Measurements from ENCODE around the gene NLRP7. TPM values are rescaled to one million over a fixed set of nuclear protein-coding genes. Genes with fewer than 3 reads are reported as not detected.
A peak's percentile ranks its signal among the peaks of the same experiment; 100 is the strongest.

The NLRP7 gene
- total and polyA plus RNA-seq, 2 donors (not counting 1 experiment from before 2014, with no cell fraction given) = 0.07 to 0.13 TPM

DNA sequence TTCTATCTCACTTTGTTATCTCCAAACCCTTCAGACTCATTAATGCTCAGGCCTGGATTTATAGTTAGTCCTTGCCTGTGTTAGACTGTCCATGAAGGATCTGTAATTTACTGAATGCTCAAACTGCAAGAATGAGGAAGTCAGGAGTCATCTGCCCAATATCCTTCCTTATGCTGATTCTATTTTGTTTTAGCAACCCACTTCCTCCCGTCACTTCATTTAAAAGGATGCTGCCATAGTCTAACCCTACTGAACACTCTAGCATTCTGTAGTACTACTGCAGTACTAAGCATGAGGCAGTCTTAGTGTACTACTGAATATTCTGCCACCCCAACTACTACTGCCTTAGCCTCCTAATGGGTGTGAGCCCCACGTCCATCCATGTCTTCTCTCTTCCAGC lies 71.8 kb downstream of the NLRP7 start:
- Histone ChIP-seq H3K36me3 (replicated peaks in 1 of 2; ENCODE audit: control extremely low read depth in 1 of 2, control insufficient read depth in 1 of 2, extremely low read depth in 1 of 2, insufficient read depth in 2 of 2, low read length in 1 of 2) (no peaks in the 10 kb centered on the region), H3K4me1 (ENCODE audit: control insufficient read depth in 2 of 2, insufficient read depth in 2 of 2, low read length in 2 of 2) (peaks cover 0 to 5% of the 10 kb centered on the region in 2 donors), H3K9me3 (ENCODE audit: control extremely low read depth in 1 of 3, control insufficient read depth in 2 of 3, insufficient read depth in 1 of 3, low read length in 2 of 3) (no peaks in the 10 kb centered on the region), H3K4me2 (replicated peaks; ENCODE audit: low read depth, low read length, poor library complexity, severe bottlenecking) (no peak overlapping the region), H3K27me3 (replicated peaks in 1 of 4; ENCODE audit: control extremely low read depth in 1 of 4, control insufficient read depth in 3 of 4, insufficient read depth in 4 of 4, low read length in 3 of 4) (peaks cover 0 to 3% (median 2%) of the 10 kb centered on the region in 4 experiments), H3K9ac (ENCODE audit: low read length) (no peak overlapping the region), H3K4me3 (ENCODE audit: control extremely low read depth in 1 of 5, extremely low read depth in 1 of 5, insufficient read depth in 1 of 5, low read depth in 2 of 5, low read length in 4 of 5) (peak overlapping the region in 1 of 5 experiments; percentile 84), H4K20me1 (ENCODE audit: control insufficient read depth, insufficient read depth, low read length, poor library complexity, severe bottlenecking) (no peaks in the 10 kb centered on the region), H3K79me2 (ENCODE audit: control insufficient read depth, insufficient read depth, low read length) (no peaks in the 10 kb centered on the region), H3K27ac (ENCODE audit: low read length in 2 of 2) (no peak overlapping the region), H2AFZ (ENCODE audit: insufficient read depth, low read depth, low read length, poor library complexity, severe bottlenecking) (no peak overlapping the region)
- Mint-ChIP-seq H3K4me1 (peaks cover 8% of the 10 kb centered on the region), H3K4me3 (no peak overlapping the region), H3K9me3 (ENCODE audit: insufficient read depth) (peaks cover 7% of the 10 kb centered on the region), H3K27ac (no peak overlapping the region), H3K27me3 (peaks cover 26% of the 10 kb centered on the region)
- intact Hi-C loops (cut with micrococcal nuclease) = no loop called here
- DNase-seq (no peak), ATAC-seq (ENCODE audit: low read depth) (no peak)
- POLR2A ChIA-PET = no interaction called here
- TF ChIP-seq EZH2 (IDR thresholded peaks at IDR 0.05; ENCODE audit: borderline replicate concordance, insufficient read depth, low read depth, low read length, poor library complexity, severe bottlenecking) = no peak
- TF ChIP-seq, protein P1, sequence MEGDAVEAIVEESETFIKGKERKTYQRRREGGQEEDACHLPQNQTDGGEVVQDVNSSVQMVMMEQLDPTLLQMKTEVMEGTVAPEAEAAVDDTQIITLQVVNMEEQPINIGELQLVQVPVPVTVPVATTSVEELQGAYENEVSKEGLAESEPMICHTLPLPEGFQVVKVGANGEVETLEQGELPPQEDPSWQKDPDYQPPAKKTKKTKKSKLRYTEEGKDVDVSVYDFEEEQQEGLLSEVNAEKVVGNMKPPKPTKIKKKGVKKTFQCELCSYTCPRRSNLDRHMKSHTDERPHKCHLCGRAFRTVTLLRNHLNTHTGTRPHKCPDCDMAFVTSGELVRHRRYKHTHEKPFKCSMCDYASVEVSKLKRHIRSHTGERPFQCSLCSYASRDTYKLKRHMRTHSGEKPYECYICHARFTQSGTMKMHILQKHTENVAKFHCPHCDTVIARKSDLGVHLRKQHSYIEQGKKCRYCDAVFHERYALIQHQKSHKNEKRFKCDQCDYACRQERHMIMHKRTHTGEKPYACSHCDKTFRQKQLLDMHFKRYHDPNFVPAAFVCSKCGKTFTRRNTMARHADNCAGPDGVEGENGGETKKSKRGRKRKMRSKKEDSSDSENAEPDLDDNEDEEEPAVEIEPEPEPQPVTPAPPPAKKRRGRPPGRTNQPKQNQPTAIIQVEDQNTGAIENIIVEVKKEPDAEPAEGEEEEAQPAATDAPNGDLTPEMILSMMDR (IDR thresholded peaks at IDR 0.05) = no peak
- WGBS (ENCODE audit: insufficient coverage) = 0% methylated on average over 1 of the region's 2 CpGs
- CTCF ChIA-PET = no interaction called here

- no peak within 1 kb of the TSS for H3K27ac Mint-ChIP-seq
- peaks cover 0 to 5% of the 10 kb centered on the region in 2 donors for H3K4me1 ChIP-seq (ENCODE audit: control insufficient read depth in 2 of 2, insufficient read depth in 2 of 2, low read length in 2 of 2)
- no peaks in the 10 kb centered on the region for H4K20me1 ChIP-seq (ENCODE audit: control insufficient read depth, insufficient read depth, low read length, poor library complexity, severe bottlenecking)
- no peak within 1 kb of the TSS for H2AFZ ChIP-seq (ENCODE audit: insufficient read depth, low read depth, low read length, poor library complexity, severe bottlenecking)
- no peak for DNase-seq
- 93% methylated on average over 8 of the region's 8 CpGs for WGBS (ENCODE audit: insufficient coverage)
- CTCF ChIA-PET = no interaction called here
- no peak within 1 kb of the TSS for H3K4me2 ChIP-seq (replicated peaks; ENCODE audit: low read depth, low read length, poor library complexity, severe bottlenecking)
- TF ChIP-seq EZH2 (IDR thresholded peaks at IDR 0.05; ENCODE audit: borderline replicate concordance, insufficient read depth, low read depth, low read length, poor library complexity, severe bottlenecking) = no peak
- TF ChIP-seq, protein P1 (IDR thresholded peaks at IDR 0.05) = no peak
- H3K9me3 ChIP-seq (ENCODE audit: control extremely low read depth in 1 of 3, control insufficient read depth in 2 of 3, insufficient read depth in 1 of 3, low read length in 2 of 3) = peaks cover 0 to 4% (median 0%) of the 10 kb centered on the region in 3 donors
- no peaks in the 10 kb centered on the region for H3K79me2 ChIP-seq (ENCODE audit: control insufficient read depth, insufficient read depth, low read length)
- H3K27ac ChIP-seq (ENCODE audit: low read length in 2 of 2) = no peak within 1 kb of the TSS
- no peak within 1 kb of the TSS for H3K9ac ChIP-seq (ENCODE audit: low read length)
- no peak for ATAC-seq (ENCODE audit: low read depth)
- peaks cover 0 to 4% (median under 1%) of the 10 kb centered on the region in 4 experiments for H3K27me3 ChIP-seq (replicated peaks in 1 of 4; ENCODE audit: control extremely low read depth in 1 of 4, control insufficient read depth in 3 of 4, insufficient read depth in 4 of 4, low read length in 3 of 4)
- peak within 1 kb of the TSS in 1 of 5 experiments; percentile 84 for H3K4me3 ChIP-seq (ENCODE audit: control extremely low read depth in 1 of 5, extremely low read depth in 1 of 5, insufficient read depth in 1 of 5, low read depth in 2 of 5, low read length in 4 of 5)
- no peak within 1 kb of the TSS for H3K4me3 Mint-ChIP-seq
- peaks cover 8% of the 10 kb centered on the region for H3K4me1 Mint-ChIP-seq
- peaks cover 14% of the 10 kb centered on the region for H3K27me3 Mint-ChIP-seq
- no peaks in the 10 kb centered on the region for H3K36me3 ChIP-seq (replicated peaks in 1 of 2; ENCODE audit: control extremely low read depth in 1 of 2, control insufficient read depth in 1 of 2, extremely low read depth in 1 of 2, insufficient read depth in 2 of 2, low read length in 1 of 2)
- POLR2A ChIA-PET = no interaction called here
- H3K9me3 Mint-ChIP-seq (ENCODE audit: insufficient read depth) = peaks cover 7% of the 10 kb centered on the region
- intact Hi-C loops (cut with micrococcal nuclease) = no loop called here
Observed at GRCh38 chr19:54873990-54874389, 73.3 kb downstream of the NLRP7 start, which contains the start of gene FCAR. Gene FCAR (plus strand): TSS chr19:54874235. CDS start chr19:54874290, 55 bp downstream.

Small RNAs within 50 kb of the gene (small RNA-seq; reads per million reads assigned to genes)
- gene AC011476.8 (ENCODE audit: insufficient read length, low read depth, low replicate concordance) = not detected

Other genes with a start within 250 kb of the NLRP7 start
- not detected in 2 replicates for gene KIR3DL3, start 223.1 kb downstream of the NLRP7 start, total RNA-seq
- not detected in 2 replicates for gene KIR3DL3, start 223.1 kb downstream of the NLRP7 start, polyA plus RNA-seq
- not detected in 2 replicates for gene KIR2DL3, start 209.0 kb downstream of the NLRP7 start, total RNA-seq
- gene KIR2DL3, start 209.0 kb downstream of the NLRP7 start, polyA plus RNA-seq = 0.07 TPM in 1 of 2 replicates, not detected in the other
- gene KIR2DL1, start 177.7 kb downstream of the NLRP7 start, total RNA-seq = not detected in 2 replicates
- gene KIR2DL1, start 177.7 kb downstream of the NLRP7 start, polyA plus RNA-seq = 0.04 and 0.22 TPM in 2 replicates
- not detected in 2 replicates for gene KIR2DL4, start 143.9 kb downstream of the NLRP7 start, total RNA-seq
- not detected in 2 replicates for gene KIR2DL4, start 143.9 kb downstream of the NLRP7 start, polyA plus RNA-seq
- not detected in 2 replicates for gene KIR3DL1, start 131.1 kb downstream of the NLRP7 start, total RNA-seq
- 0.06 TPM in 1 of 2 replicates, not detected in the other for gene KIR3DL1, start 131.1 kb downstream of the NLRP7 start, polyA plus RNA-seq
- gene KIR2DS4, start 114.9 kb downstream of the NLRP7 start, total RNA-seq = not detected in 2 replicates
- not detected in 2 replicates for gene KIR2DS4, start 114.9 kb downstream of the NLRP7 start, polyA plus RNA-seq
- 0.17 TPM in 1 of 2 replicates, not detected in the other for gene KIR3DL2, start 97.1 kb downstream of the NLRP7 start, total RNA-seq
- 0.10 and 0.30 TPM in 2 replicates for gene KIR3DL2, start 97.1 kb downstream of the NLRP7 start, polyA plus RNA-seq
- 0.34 TPM in 1 of 2 replicates, not detected in the other for gene FCAR, start 73.3 kb downstream of the NLRP7 start, total RNA-seq
- 1.9 and 2.8 TPM in 2 replicates for gene FCAR, start 73.3 kb downstream of the NLRP7 start, polyA plus RNA-seq
- gene NCR1, start 41.4 kb downstream of the NLRP7 start, total RNA-seq = not detected in 2 replicates
- 0.40 and 2.4 TPM in 2 replicates for gene NCR1, start 41.4 kb downstream of the NLRP7 start, polyA plus RNA-seq
- gene NLRP2, start 18.8 kb upstream of the NLRP7 start, total RNA-seq = 17.1 and 19.2 TPM in 2 replicates
- 1.9 and 13.8 TPM in 2 replicates for gene NLRP2, start 18.8 kb upstream of the NLRP7 start, polyA plus RNA-seq
- 0.20 TPM in 1 of 2 replicates, not detected in the other for gene GP6, start 90.7 kb upstream of the NLRP7 start, total RNA-seq
- gene GP6, start 90.7 kb upstream of the NLRP7 start, polyA plus RNA-seq = 0.43 and 0.55 TPM in 2 replicates
- 17.5 and 20.2 TPM in 2 replicates for gene RDH13, start 115.6 kb upstream of the NLRP7 start, total RNA-seq
- 13.4 and 20.4 TPM in 2 replicates for gene RDH13, start 115.6 kb upstream of the NLRP7 start, polyA plus RNA-seq
- gene EPS8L1, start 128.3 kb upstream of the NLRP7 start, total RNA-seq = 1.0 and 1.3 TPM in 2 replicates
- 0.39 and 0.72 TPM in 2 replicates for gene EPS8L1, start 128.3 kb upstream of the NLRP7 start, polyA plus RNA-seq
- 174 and 179 TPM in 2 replicates for gene PPP1R12C, start 170.1 kb upstream of the NLRP7 start, total RNA-seq
- gene PPP1R12C, start 170.1 kb upstream of the NLRP7 start, polyA plus RNA-seq = 145 and 231 TPM in 2 replicates
- gene TNNT1, start 201.7 kb upstream of the NLRP7 start, total RNA-seq = not detected in 2 replicates
- gene TNNT1, start 201.7 kb upstream of the NLRP7 start, polyA plus RNA-seq = not detected in 2 replicates
- not detected in 2 replicates for gene TNNI3, start 210.2 kb upstream of the NLRP7 start, total RNA-seq
- gene TNNI3, start 210.2 kb upstream of the NLRP7 start, polyA plus RNA-seq = not detected in 2 replicates
- not detected in 2 replicates for gene DNAAF3, start 219.1 kb upstream of the NLRP7 start, total RNA-seq
- not detected in 2 replicates for gene DNAAF3, start 219.1 kb upstream of the NLRP7 start, polyA plus RNA-seq
- gene SYT5, start 232.8 kb upstream of the NLRP7 start, total RNA-seq = 0.94 and 1.2 TPM in 2 replicates
- gene SYT5, start 232.8 kb upstream of the NLRP7 start, polyA plus RNA-seq = 0.27 and 1.5 TPM in 2 replicates